IMR-90 (cell line): ENCODE results near the gene RAI14.

Source experiments
- BHLHE40 ChIP-seq: fragments of 150-350 bp; IDR thresholded peaks from 2 replicates; pipeline ENCODE4 v1.6.1; 2016; ENCODE audit warnings: mild to moderate bottlenecking, low read depth, low read length
- CEBPB ChIP-seq: IDR thresholded peaks from 2 replicates; pipeline ENCODE4 v1.6.1; 2012; ENCODE audit warnings: low read depth, low read length, improper control_type of control experiment
- CHD1 ChIP-seq: IDR thresholded peaks from 2 replicates; pipeline ENCODE4 v1.6.1; 2012; ENCODE audit warnings: low read depth, low read length, improper control_type of control experiment
- FOS ChIP-seq: fragments of 150-350 bp; IDR thresholded peaks from 2 replicates; pipeline ENCODE4 v1.6.1; 2016; ENCODE audit warnings: low read depth, low read length
- MAFK ChIP-seq: IDR thresholded peaks from 2 replicates; pipeline ENCODE4 v1.6.1; 2012; ENCODE audit warnings: low read depth, low read length, improper control_type of control experiment
- MXI1 ChIP-seq: IDR thresholded peaks from 2 replicates; pipeline ENCODE4 v1.6.1; 2012; ENCODE audit warnings: low read depth, mild to moderate bottlenecking, low read length, moderate library complexity, borderline replicate concordance
- NFE2L2 ChIP-seq: fragments of 150-350 bp; IDR thresholded peaks from 2 replicates; pipeline ENCODE4 v1.6.1; 2016; ENCODE audit warnings: low read depth, mild to moderate bottlenecking, low read length
- POLR2A ChIP-seq: IDR thresholded peaks from 2 replicates; pipeline ENCODE4 v1.6.1; 2012; ENCODE audit warnings: mild to moderate bottlenecking, low read depth, low read length
- RAD21 ChIP-seq: IDR thresholded peaks from 2 replicates; pipeline ENCODE4 v1.6.1; 2012; ENCODE audit warnings: low read length, improper control_type of control experiment
- RFX5 ChIP-seq: IDR thresholded peaks from 2 replicates; pipeline ENCODE4 v1.8.0; 2012; ENCODE audit warnings: low read depth, mild to moderate bottlenecking, low read length, moderate library complexity
- SMC3 ChIP-seq: fragments of 150-350 bp; IDR thresholded peaks from 2 replicates; pipeline ENCODE4 v1.6.1; 2016; ENCODE audit warnings: low read depth, mild to moderate bottlenecking, antibody characterized with exemption, low read length, moderate library complexity
- TF ChIP-seq, protein P1 (sequence below): conservative IDR thresholded peaks from 2 replicates; pipeline ENCODE4 v1.5.1; 2012; ENCODE audit warnings: mild to moderate bottlenecking, low read depth, low read length, improper control_type of control experiment
- TF ChIP-seq, protein P2 (sequence below): fragments of 150-350 bp; IDR thresholded peaks from 2 replicates; pipeline ENCODE4 v1.6.1; 2016; ENCODE audit warnings: low read depth, mild to moderate bottlenecking, low read length, moderate library complexity, borderline replicate concordance
- TF ChIP-seq, protein P3 (sequence below): fragments of 150-350 bp; IDR thresholded peaks from 2 replicates; pipeline ENCODE4 v1.6.1; 2017; ENCODE audit warnings: mild to moderate bottlenecking, antibody characterized with exemption, low read length, low read depth

DNA sequence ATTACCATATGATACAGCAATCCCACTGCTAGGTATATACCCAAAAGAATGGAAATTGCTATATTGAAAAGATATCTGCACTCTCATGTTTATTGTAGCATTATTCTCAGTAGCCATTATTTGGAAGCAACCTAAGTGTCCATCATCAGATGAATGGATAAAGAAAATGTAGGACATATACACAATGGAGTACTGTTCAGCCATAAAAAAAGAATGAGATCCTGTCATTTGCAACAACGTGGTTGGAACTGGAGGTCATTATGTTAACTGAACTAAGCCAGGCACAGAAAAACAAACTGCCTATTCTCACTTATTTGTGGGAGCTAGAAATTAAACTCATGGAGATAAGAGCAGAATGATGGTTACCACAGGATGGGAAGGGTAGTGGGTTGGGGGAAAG lies 119.8 kb downstream of the RAI14 start:
- TF ChIP-seq FOS (no peak), RFX5 (no peak), POLR2A (no peak), CEBPB (no peak), RAD21 (no peak), NFE2L2 (no peak), SMC3 (no peak), MAFK (no peak), CHD1 (no peak), MXI1 (no peak), BHLHE40 (no peak)
- TF ChIP-seq, protein P1, sequence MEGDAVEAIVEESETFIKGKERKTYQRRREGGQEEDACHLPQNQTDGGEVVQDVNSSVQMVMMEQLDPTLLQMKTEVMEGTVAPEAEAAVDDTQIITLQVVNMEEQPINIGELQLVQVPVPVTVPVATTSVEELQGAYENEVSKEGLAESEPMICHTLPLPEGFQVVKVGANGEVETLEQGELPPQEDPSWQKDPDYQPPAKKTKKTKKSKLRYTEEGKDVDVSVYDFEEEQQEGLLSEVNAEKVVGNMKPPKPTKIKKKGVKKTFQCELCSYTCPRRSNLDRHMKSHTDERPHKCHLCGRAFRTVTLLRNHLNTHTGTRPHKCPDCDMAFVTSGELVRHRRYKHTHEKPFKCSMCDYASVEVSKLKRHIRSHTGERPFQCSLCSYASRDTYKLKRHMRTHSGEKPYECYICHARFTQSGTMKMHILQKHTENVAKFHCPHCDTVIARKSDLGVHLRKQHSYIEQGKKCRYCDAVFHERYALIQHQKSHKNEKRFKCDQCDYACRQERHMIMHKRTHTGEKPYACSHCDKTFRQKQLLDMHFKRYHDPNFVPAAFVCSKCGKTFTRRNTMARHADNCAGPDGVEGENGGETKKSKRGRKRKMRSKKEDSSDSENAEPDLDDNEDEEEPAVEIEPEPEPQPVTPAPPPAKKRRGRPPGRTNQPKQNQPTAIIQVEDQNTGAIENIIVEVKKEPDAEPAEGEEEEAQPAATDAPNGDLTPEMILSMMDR = no peak
- TF ChIP-seq, protein P2, sequence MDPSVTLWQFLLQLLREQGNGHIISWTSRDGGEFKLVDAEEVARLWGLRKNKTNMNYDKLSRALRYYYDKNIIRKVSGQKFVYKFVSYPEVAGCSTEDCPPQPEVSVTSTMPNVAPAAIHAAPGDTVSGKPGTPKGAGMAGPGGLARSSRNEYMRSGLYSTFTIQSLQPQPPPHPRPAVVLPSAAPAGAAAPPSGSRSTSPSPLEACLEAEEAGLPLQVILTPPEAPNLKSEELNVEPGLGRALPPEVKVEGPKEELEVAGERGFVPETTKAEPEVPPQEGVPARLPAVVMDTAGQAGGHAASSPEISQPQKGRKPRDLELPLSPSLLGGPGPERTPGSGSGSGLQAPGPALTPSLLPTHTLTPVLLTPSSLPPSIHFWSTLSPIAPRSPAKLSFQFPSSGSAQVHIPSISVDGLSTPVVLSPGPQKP = no peak
- TF ChIP-seq, protein P3, sequence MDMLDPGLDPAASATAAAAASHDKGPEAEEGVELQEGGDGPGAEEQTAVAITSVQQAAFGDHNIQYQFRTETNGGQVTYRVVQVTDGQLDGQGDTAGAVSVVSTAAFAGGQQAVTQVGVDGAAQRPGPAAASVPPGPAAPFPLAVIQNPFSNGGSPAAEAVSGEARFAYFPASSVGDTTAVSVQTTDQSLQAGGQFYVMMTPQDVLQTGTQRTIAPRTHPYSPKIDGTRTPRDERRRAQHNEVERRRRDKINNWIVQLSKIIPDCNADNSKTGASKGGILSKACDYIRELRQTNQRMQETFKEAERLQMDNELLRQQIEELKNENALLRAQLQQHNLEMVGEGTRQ = no peak
